GM12878 (cell line): ENCODE results near the gene CYREN. TPM values are rescaled to one million over a fixed set of nuclear protein-coding genes. Genes with fewer than 3 reads are reported as not detected.
"Not testable (repeated sequence)": the region's sequence is repeated elsewhere in the genome, so short reads cannot be mapped to it uniquely, and the experiment has no call there.

Experiments used
- ATAC-seq: fragments of 200-7000 bp; cut with Tn5 transposase; 3 replicates; pipeline ENCODE4 v1.9.1; 2020; ENCODE audit warnings: mild to moderate bottlenecking, moderate library complexity
- BruUV-seq: library from RNA; stranded (reverse); fragments of 400-500 nt; replicated peaks from 2 replicates; lab custom pipeline; 2021; lab: Mats Ljungman, UMichigan
- CTCF ChIA-PET: fragments of 300-600 bp; sonication (Branson Sonifier 250); formaldehyde crosslinking; extraction: SDS; loops from one replicate; lab custom pipeline; 2021; ENCODE audit warnings: inconsistent platforms; lab: Yijun Ruan, JAX
- POLR2A ChIA-PET: fragments of 350-600 bp; formaldehyde crosslinking; extraction: SDS; loops from one replicate; lab custom pipeline; 2021; ENCODE audit warnings: inconsistent platforms; lab: Charles Lee
- RAD21 ChIA-PET: fragments of 300-600 bp; sonication (Branson Sonifier 250); formaldehyde crosslinking; loops from one replicate; lab custom pipeline; 2023; ENCODE audit warnings: antibody characterized with exemption; ENCODE audit not compliant: unreplicated experiment; lab: Charles Lee
- SMC1A ChIA-PET: fragments of 300-600 bp; sonication (Branson Sonifier 250); formaldehyde crosslinking; loops from one replicate; lab custom pipeline; 2023; ENCODE audit not compliant: unreplicated experiment, uncharacterized antibody; lab: Charles Lee
- DNase-seq: peaks from one replicate; pipeline ENCODE4 v3.0.0-alpha.2; 2011; ENCODE audit warnings: low read depth, low spot score
- FAIRE-seq: peaks from 3 replicates; lab custom pipeline; 2011; peaks lifted over from hg19 to GRCh38; lab: Jason Lieb, UNC
- H2AFZ ChIP-seq: 2 replicates; pipeline ENCODE4 v1.6.0; 2011; ENCODE audit warnings: low read depth, low read length, control low read depth; ENCODE audit not compliant: control insufficient read depth
- H3K27ac ChIP-seq: 2 replicates; pipeline ENCODE4 v1.5.1; 2011; ENCODE audit warnings: control low read depth; ENCODE audit not compliant: control insufficient read depth, insufficient read depth
- H3K27me3 ChIP-seq, 2 experiments: replicated peaks in 1 of 2; 2 replicates each; pipeline versions ENCODE4 v1.6.0 to v1.6.1; 2011; ENCODE audit warnings: low read length in 1 of 2; ENCODE audit not compliant: control insufficient read depth in 2 of 2, insufficient read depth in 2 of 2
- H3K36me3 ChIP-seq, 2 experiments: 2 replicates each; pipeline ENCODE4 v1.5.1; 2011; ENCODE audit warnings: low read length in 1 of 2; ENCODE audit not compliant: control insufficient read depth in 2 of 2, insufficient read depth in 2 of 2
- H3K4me1 ChIP-seq: 2 replicates; pipeline ENCODE4 v1.6.1; 2011; ENCODE audit warnings: mild to moderate bottlenecking, low read length, moderate library complexity, mixed read lengths; ENCODE audit not compliant: control insufficient read depth, insufficient read depth
- H3K4me2 ChIP-seq: 2 replicates; pipeline ENCODE4 v1.6.0; 2011; ENCODE audit warnings: control low read depth; ENCODE audit not compliant: control insufficient read depth, insufficient read depth
- H3K4me3 ChIP-seq: fragments of 200-600 bp; sonication (generic); 2 replicates; pipeline ENCODE4 v1.5.1; 2016
- H3K79me2 ChIP-seq: 2 replicates; pipeline ENCODE4 v1.6.0; 2011; ENCODE audit warnings: low read length; ENCODE audit not compliant: control insufficient read depth, insufficient read depth
- H3K9ac ChIP-seq: 2 replicates; pipeline ENCODE4 v1.8.0; 2011; ENCODE audit warnings: low read length, control low read depth, mixed read lengths; ENCODE audit not compliant: control insufficient read depth, insufficient read depth
- H3K9me3 ChIP-seq: replicated peaks from 3 replicates; pipeline ENCODE4 v1.5.1; 2011; ENCODE audit warnings: mild to moderate bottlenecking, low read length; ENCODE audit not compliant: control insufficient read depth, insufficient read depth
- H4K20me1 ChIP-seq: 2 replicates; pipeline ENCODE4 v1.6.0; 2011; ENCODE audit not compliant: control insufficient read depth, insufficient read depth
- ATF7 ChIP-seq: fragments of 450-650 bp; IDR thresholded peaks from 2 replicates; pipeline ENCODE4 v1.6.1; 2016; ENCODE audit warnings: low read depth, mild to moderate bottlenecking
- BHLHE40 ChIP-seq, 2 experiments: fragments of 450-650 bp in 1 of 2; IDR thresholded peaks; 2 replicates each; pipeline ENCODE4 v1.6.1; 2011 to 2017; ENCODE audit warnings: low read depth in 2 of 2, borderline replicate concordance in 1 of 2, improper control_type of control experiment in 1 of 2, low read length in 1 of 2, mild to moderate bottlenecking in 1 of 2
- HDAC6 ChIP-seq: fragments of 200-600 bp; sonication (generic); IDR thresholded peaks from one replicate; pipeline ENCODE4 v1.8.0; 2017; ENCODE audit warnings: antibody characterized with exemption; ENCODE audit not compliant: unreplicated experiment
- IKZF1 ChIP-seq: fragments of 450-650 bp; conservative IDR thresholded peaks from 2 replicates; pipeline ENCODE4 v1.6.1; 2017; ENCODE audit warnings: antibody characterized with exemption, mild to moderate bottlenecking
- IKZF2 ChIP-seq, 2 experiments: fragments of 450-650 bp; IDR thresholded peaks; 2 replicates each; pipeline ENCODE4 v1.6.1; 2017; ENCODE audit warnings: mild to moderate bottlenecking in 2 of 2, moderate library complexity in 2 of 2
- JUNB ChIP-seq: IDR thresholded peaks from 2 replicates; pipeline ENCODE4 v1.6.1; 2016; ENCODE audit warnings: antibody characterized with exemption, mild to moderate bottlenecking
- MTA3 ChIP-seq: IDR thresholded peaks from 2 replicates; pipeline ENCODE4 v1.6.1; 2012; ENCODE audit warnings: low read length, inconsistent platforms, borderline replicate concordance
- POLR2AphosphoS5 ChIP-seq: IDR thresholded peaks from 2 replicates; pipeline ENCODE4 v1.6.1; 2011; ENCODE audit warnings: mild to moderate bottlenecking, low read length, inconsistent platforms
- YY1 ChIP-seq: IDR thresholded peaks from 2 replicates; pipeline ENCODE4 v1.6.1; 2011; ENCODE audit warnings: low read depth, mild to moderate bottlenecking, low read length
- WGBS: methylation state at CpG from one replicate; pipeline ENCODE4 v1.1.6; 2016; ENCODE audit warnings: low lambda C conversion rate; ENCODE audit not compliant: insufficient replicate concordance, insufficient coverage; ENCODE audit errors: missing lambda C conversion rate; 5-methylcytosine and 5-hydroxymethylcytosine counted together
- in situ Hi-C: fragments of 300-500 bp; cut with MboI; formaldehyde crosslinking; loops from 9 replicates; pipeline ENCODE4 v1.14.3; 2018; ENCODE audit warnings: mixed read lengths
- intact Hi-C: fragments of 100-400 bp; cut with micrococcal nuclease; formaldehyde crosslinking; loops from one replicate; pipeline ENCODE4 v1.14.2; 2022; ENCODE audit not compliant: unreplicated experiment
- polyA plus RNA-seq, 11 experiments: library from polyadenylated mRNA; depleted of rRNA in 4 of 11; unstranded in 6 of 11; stranded (reverse) in 5 of 11; fragments of >200 nt; fragmentation: Nextera tagmentation in 4 of 11; fragmentation: Illumina TruSeq in 1 of 11; extraction: Ambion mirVana in 4 of 11; extraction: Trizol in 1 of 11; gene quantifications; 1 replicate in 1 of 11; 2 replicates in 10 of 11; pipeline versions ENCODE4 v1.2.1 to v1.2.3, GENCODE V29; 2011 to 2016; ENCODE audit warnings: inconsistent platforms in 2 of 11, missing spikeins in 2 of 11, low read depth in 1 of 11
- total RNA-seq, 4 experiments: library from RNA; depleted of rRNA in 3 of 4; stranded (reverse); fragments of >200 nt in 3 of 4; fragmentation: Illumina TruSeq in 1 of 4; extraction: Trizol in 1 of 4; gene quantifications; 2 replicates each; pipeline versions ENCODE4 v1.2.1 to v1.2.3, GENCODE V29; 2013 to 2021
- TF ChIP-seq, protein P1 (sequence below): fragments of 450-650 bp; IDR thresholded peaks from 2 replicates; pipeline ENCODE4 v1.6.1; 2016; ENCODE audit warnings: mild to moderate bottlenecking
- TF ChIP-seq, protein P2 (sequence below): IDR thresholded peaks from 2 replicates; pipeline ENCODE4 v1.6.1; 2011; ENCODE audit warnings: mild to moderate bottlenecking, low read depth, low read length, moderate library complexity; ENCODE audit not compliant: insufficient replicate concordance
- TF ChIP-seq, protein P3 (sequence below): fragments of 450-650 bp; IDR thresholded peaks from 2 replicates; pipeline ENCODE4 v1.6.1; 2016; ENCODE audit warnings: mild to moderate bottlenecking

The CYREN gene
- total and polyA plus RNA-seq, 10 of the 15 experiments (the other 5 are each of a cell fraction or from before 2014, with no cell fraction given): 8.7 to 64.3 (median 55.7) TPM

DNA sequence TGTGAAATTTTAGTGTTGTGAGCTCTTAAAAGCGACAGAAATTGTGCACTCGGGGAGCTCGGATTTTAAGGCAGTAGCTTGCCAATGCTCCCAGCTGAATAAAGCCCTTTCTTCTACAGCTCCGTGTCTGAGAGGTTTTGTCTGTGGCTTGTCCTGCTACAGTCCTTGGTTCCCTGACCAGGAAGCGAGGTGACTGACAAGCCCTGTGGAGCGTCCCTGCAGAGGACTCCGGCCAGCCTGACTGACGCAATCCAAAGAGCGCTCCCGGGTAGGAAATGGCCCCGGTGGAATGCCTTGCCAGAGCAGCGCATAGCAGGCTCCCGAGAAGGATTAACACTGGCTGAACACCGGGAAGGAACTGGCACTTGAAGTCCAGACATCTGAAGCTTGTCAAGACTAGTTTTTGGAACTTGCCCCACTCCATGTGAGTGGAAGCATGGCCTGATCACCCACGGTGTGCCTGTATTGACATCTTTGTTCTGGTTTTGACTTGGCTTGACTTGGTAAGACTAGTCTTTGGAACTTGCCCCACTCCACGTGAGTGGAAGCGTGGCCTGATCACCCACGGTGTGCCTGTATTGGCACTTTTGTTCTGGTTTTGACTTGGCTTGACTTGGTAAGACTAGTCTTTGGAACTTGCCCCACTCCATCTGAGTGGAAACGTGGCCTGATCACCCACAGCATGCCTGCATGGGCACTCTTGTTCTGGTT, 1.2 kb upstream of the CYREN start:
- DNase-seq, FAIRE-seq, H3K9me3 ChIP-seq, in situ Hi-C loops, H4K20me1 ChIP-seq, H3K27me3 ChIP-seq: not testable (repeated sequence)
- POLR2A ChIA-PET: interaction anchor here (1.0 to 15.9 kb wide), 9 partner anchors 12 to 523 kb away, joined by 3 to 169 read pairs (median 38); partner anchors contain the start of genes AGBL3, TMEM140 and WDR91
- Histone ChIP-seq H3K79me2 (peaks cover 79% of the 10 kb centered on the region), H3K9ac (peak overlapping the region; percentile 73), H3K4me2 (peak overlapping the region; percentile 77), H3K4me1 (peaks cover 21% of the 10 kb centered on the region), H3K36me3 (peaks cover 17 to 21% of the 10 kb centered on the region in 2 experiments), H3K4me3 (peak overlapping the region; percentile 81), H2AFZ (peak overlapping the region; percentile 81), H3K27ac (peak overlapping the region; percentile 96)
- CTCF ChIA-PET: interaction anchor here (1.0 to 12.2 kb wide), 13 partner anchors 11 to 536 kb away, joined by 3 to 157 read pairs (median 4); partner anchors contain the start of genes AGBL3, TMEM140 and WDR91
- peak; percentile 29 for ATAC-seq
- TSS peak; percentile 71 for BruUV-seq
- RAD21 ChIA-PET: interaction anchor here (0.8 to 11.6 kb wide), 22 partner anchors 8 to 538 kb away, joined by 3 to 151 read pairs (median 4); partner anchors contain the start of genes AGBL3, TMEM140 and WDR91
- intact Hi-C loops: loop anchor here (1.0 to 5.0 kb wide), 5 partner anchors 15 to 539 kb away; partner anchors contain the start of genes AGBL3 and BPGM
- TF ChIP-seq MTA3: 0 out of 2 replicates have a peak, but pooled peaks have one; percentile 29
- peak in 1 of 2 experiments; percentile 8; a peak in 1 of 4 replicates for TF ChIP-seq IKZF2 (IDR thresholded peaks at IDR 0.05)
- TF ChIP-seq, protein P1, sequence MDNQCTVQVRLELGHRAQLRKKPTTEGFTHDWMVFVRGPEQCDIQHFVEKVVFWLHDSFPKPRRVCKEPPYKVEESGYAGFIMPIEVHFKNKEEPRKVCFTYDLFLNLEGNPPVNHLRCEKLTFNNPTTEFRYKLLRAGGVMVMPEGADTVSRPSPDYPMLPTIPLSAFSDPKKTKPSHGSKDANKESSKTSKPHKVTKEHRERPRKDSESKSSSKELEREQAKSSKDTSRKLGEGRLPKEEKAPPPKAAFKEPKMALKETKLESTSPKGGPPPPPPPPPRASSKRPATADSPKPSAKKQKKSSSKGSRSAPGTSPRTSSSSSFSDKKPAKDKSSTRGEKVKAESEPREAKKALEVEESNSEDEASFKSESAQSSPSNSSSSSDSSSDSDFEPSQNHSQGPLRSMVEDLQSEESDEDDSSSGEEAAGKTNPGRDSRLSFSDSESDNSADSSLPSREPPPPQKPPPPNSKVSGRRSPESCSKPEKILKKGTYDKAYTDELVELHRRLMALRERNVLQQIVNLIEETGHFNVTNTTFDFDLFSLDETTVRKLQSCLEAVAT: peak; percentile 60; the same call in 1 of the 2 replicates
- TF ChIP-seq, protein P2, sequence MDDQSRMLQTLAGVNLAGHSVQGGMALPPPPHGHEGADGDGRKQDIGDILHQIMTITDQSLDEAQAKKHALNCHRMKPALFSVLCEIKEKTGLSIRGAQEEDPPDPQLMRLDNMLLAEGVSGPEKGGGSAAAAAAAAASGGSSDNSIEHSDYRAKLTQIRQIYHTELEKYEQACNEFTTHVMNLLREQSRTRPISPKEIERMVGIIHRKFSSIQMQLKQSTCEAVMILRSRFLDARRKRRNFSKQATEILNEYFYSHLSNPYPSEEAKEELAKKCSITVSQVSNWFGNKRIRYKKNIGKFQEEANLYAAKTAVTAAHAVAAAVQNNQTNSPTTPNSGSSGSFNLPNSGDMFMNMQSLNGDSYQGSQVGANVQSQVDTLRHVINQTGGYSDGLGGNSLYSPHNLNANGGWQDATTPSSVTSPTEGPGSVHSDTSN: peak; percentile 47
- TF ChIP-seq POLR2AphosphoS5: peak; percentile 53; the same call in 1 of the 2 replicates
- peak; percentile 13 for TF ChIP-seq HDAC6
- peak; percentile 37 for TF ChIP-seq ATF7
- TF ChIP-seq BHLHE40 (IDR thresholded peaks at IDR 0.05; ENCODE audit: borderline replicate concordance in 1 of 2, low read depth in 2 of 2, low read length in 1 of 2): peak in 1 of 2 experiments; percentile 61; a peak in 2 of 4 replicates
- 0 out of 2 replicates have a peak, but pooled peaks have one; percentile 54 for TF ChIP-seq YY1
- TF ChIP-seq IKZF1: peak; percentile 43
- TF ChIP-seq, protein P3, sequence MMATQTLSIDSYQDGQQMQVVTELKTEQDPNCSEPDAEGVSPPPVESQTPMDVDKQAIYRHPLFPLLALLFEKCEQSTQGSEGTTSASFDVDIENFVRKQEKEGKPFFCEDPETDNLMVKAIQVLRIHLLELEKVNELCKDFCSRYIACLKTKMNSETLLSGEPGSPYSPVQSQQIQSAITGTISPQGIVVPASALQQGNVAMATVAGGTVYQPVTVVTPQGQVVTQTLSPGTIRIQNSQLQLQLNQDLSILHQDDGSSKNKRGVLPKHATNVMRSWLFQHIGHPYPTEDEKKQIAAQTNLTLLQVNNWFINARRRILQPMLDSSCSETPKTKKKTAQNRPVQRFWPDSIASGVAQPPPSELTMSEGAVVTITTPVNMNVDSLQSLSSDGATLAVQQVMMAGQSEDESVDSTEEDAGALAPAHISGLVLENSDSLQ: peak; percentile 77
- peak; percentile 32; the same call in 1 of the 2 replicates for TF ChIP-seq JUNB
- SMC1A ChIA-PET: interaction anchor here (0.9 to 13.1 kb wide), 19 partner anchors 11 to 539 kb away, joined by 3 to 158 read pairs (median 7); partner anchors contain the start of genes AGBL3, TMEM140 and WDR91
- 0% methylated on average over 19 of the region's 19 CpGs for WGBS
